Heart left ventricle (tissue), 16 donors: Measurements from ENCODE around the gene MAD2L2. TPM values are rescaled to one million over a fixed set of nuclear protein-coding genes. Genes with fewer than 3 reads are reported as not detected.
A peak's percentile ranks its signal among the peaks of the same experiment; 100 is the strongest.

Experiments used
- ATAC-seq, 4 donors: fragments of 200-7000 bp; cut with Tn5 transposase; one replicate each; pipeline ENCODE4 v1.9.1; 2020 to 2022; ENCODE audit warnings: moderate library complexity in 4 of 4, mild to moderate bottlenecking in 3 of 4, moderate number of reproducible peaks in 1 of 4
- DNase-seq, 5 donors: peaks; one replicate each; pipeline ENCODE4 v3.0.0-alpha.2; 2020
- H3K27ac ChIP-seq, 12 donors: fragments of 200-600 bp; sonication (generic) in 4 of 12; one replicate each; pipeline versions ENCODE4 v1.5.0 to v1.8.0; 2016 to 2022; ENCODE audit warnings: mild to moderate bottlenecking in 2 of 12
- H3K27me3 ChIP-seq, 9 donors: fragments of 200-600 bp; sonication (generic) in 2 of 9; one replicate each; pipeline versions ENCODE4 v1.5.1 to v1.8.0; 2016 to 2022; ENCODE audit warnings: mild to moderate bottlenecking in 3 of 9
- H3K36me3 ChIP-seq, 9 donors: fragments of 200-600 bp; sonication (generic) in 2 of 9; one replicate each; pipeline versions ENCODE4 v1.5.0 to v1.8.0; 2018 to 2022; ENCODE audit warnings: mild to moderate bottlenecking in 2 of 9
- H3K4me1 ChIP-seq, 12 donors: fragments of 200-600 bp; sonication (generic) in 4 of 12; one replicate each; pipeline versions ENCODE4 v1.5.0 to v1.8.0; 2016 to 2022; ENCODE audit warnings: mild to moderate bottlenecking in 3 of 12
- H3K4me3 ChIP-seq, 12 donors: fragments of 200-600 bp; sonication (generic) in 4 of 12; one replicate each; pipeline versions ENCODE4 v1.5.0 to v1.8.0; 2017 to 2022; ENCODE audit warnings: mild to moderate bottlenecking in 9 of 12, moderate library complexity in 4 of 12
- H3K9me3 ChIP-seq, 12 donors: fragments of 200-600 bp; sonication (generic) in 4 of 12; one replicate each; pipeline versions ENCODE4 v1.5.0 to v1.8.0; 2016 to 2022; ENCODE audit warnings: mild to moderate bottlenecking in 1 of 12
- POLR2A ChIP-seq, 2 donors: fragments of 450-650 bp; IDR thresholded peaks; one replicate each; pipeline ENCODE4 v1.6.1; 2017; ENCODE audit warnings: antibody characterized with exemption in 2 of 2, mild to moderate bottlenecking in 2 of 2, moderate library complexity in 2 of 2
- WGBS, 4 donors: extraction: QIAGEN DNeasy Blood & Tissue Kit in 2 of 4; methylation state at CpG; one replicate each; pipeline versions ENCODE4 v1.1.5 to v1.1.7; 2013 to 2018; 5-methylcytosine and 5-hydroxymethylcytosine counted together
- intact Hi-C, 10 donors: fragments of 100-400 bp; cut with DNase I; formaldehyde crosslinking; loops; one replicate each; pipeline versions ENCODE4 v1.11.1 to v1.14.2; 2022
- polyA plus RNA-seq, 2 donors: library from polyadenylated mRNA; stranded (reverse); fragments of 200-250 nt; gene quantifications; one replicate each; pipeline ENCODE4 v1.2.3, GENCODE V29; 2013
- total RNA-seq, 9 donors: library from RNA; depleted of rRNA in 2 of 9; stranded (reverse); fragments of >200 nt in 2 of 9; fragmentation: NEBNext Ultra II Directional in 3 of 9; extraction: Animal tissue kit (Norgen Biotek cat#: 25700) in 3 of 9; gene quantifications; one replicate each; pipeline versions ENCODE4 v1.1.0 to v1.2.4, GENCODE V29; 2016 to 2023
- TF ChIP-seq, protein P1 (sequence below), 12 donors: fragments of 200-600 bp; sonication (generic) in 4 of 12; IDR thresholded peaks; one replicate each; pipeline versions ENCODE4 v1.5.0 to v1.8.0; 2018 to 2022; ENCODE audit warnings: antibody characterized with exemption in 12 of 12, mild to moderate bottlenecking in 5 of 12
- donor health status: ischemic (EF 13 %, LVEDD 7.1; RV severe dilation, severe dysfunction).
- donor health status: healthy with polysubstance abuse.
- donor health status: DM: no; HTN: yes; CAD: no.
- donor health status: DM: no; HTN: no; CAD: no.
- donor health status: ischemic (EF 25% LVEDD 6.9; RV normal size, moderate dysfunction).
- donor health status: ischemic (EF 25% LVEDD 5.7; RV mildly dilated, moderate dysfunction).
- donor health status: healthy.
- donor health status: DM: yes; HTN: yes; CAD: no.
- donor health status: ischemic (EF 35%, LVEDD 5.7; RV mildly dilated, moderate dysfunction).
- donor health status: nonischemic (EF 11% LVEDD 7.7; RV severe dilation, severe dysfunction).
- donor health status: DM: yes; HTN: yes; CAD: no.
- donor health status: PGD.
- donor health status: ischemic (EF 29% LVEDD 5.4; RV normal size, mild dysfunction).
- donor health status: nonischemic (EF 23%, LVEDD 6.1; RV moderate dilation, normal function).

The MAD2L2 gene
- total and polyA plus RNA-seq, 11 donors, result 15.9 to 54.2 (median 18.5) TPM

DNA sequence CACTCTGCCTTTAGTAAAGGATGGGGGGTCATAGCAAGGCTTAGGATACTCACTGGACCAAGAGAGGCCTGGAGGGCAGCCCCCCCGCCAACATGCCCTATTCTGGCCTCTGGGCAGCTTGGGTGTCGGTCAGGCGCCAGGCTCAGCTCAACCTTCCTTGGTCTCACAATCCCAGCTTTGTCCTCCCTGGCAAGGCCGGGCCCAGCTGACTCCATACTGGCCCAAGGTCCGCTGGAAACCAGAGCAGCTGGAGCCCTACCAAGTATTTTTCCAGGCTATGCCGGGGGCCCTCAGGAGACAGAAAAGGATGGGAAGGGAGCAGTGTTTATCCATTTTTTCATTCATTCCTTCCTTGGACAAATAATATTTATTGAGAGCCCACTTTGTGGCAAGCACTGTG, 32.9 kb downstream of the MAD2L2 start:
- H3K9me3 ChIP-seq, result no peaks in the 10 kb centered on the region
- intact Hi-C loops, result loop anchor here in 5 of 10 donors (5.0 kb wide), 4 partner anchors 74 to 611 kb away; no protein-coding TSS in a partner anchor
- ATAC-seq, result no peak
- H3K36me3 ChIP-seq, result no peaks in the 10 kb centered on the region
- H3K27me3 ChIP-seq, result peaks cover 0 to 44% (median 17%) of the 10 kb centered on the region in 9 donors
- no peak overlapping the region for H3K4me3 ChIP-seq
- peaks cover 0 to 31% (median 16%) of the 10 kb centered on the region in 12 donors for H3K4me1 ChIP-seq
- no peak overlapping the region for H3K27ac ChIP-seq
- no peak for TF ChIP-seq POLR2A (IDR thresholded peaks at IDR 0.05)
- TF ChIP-seq, protein P1, sequence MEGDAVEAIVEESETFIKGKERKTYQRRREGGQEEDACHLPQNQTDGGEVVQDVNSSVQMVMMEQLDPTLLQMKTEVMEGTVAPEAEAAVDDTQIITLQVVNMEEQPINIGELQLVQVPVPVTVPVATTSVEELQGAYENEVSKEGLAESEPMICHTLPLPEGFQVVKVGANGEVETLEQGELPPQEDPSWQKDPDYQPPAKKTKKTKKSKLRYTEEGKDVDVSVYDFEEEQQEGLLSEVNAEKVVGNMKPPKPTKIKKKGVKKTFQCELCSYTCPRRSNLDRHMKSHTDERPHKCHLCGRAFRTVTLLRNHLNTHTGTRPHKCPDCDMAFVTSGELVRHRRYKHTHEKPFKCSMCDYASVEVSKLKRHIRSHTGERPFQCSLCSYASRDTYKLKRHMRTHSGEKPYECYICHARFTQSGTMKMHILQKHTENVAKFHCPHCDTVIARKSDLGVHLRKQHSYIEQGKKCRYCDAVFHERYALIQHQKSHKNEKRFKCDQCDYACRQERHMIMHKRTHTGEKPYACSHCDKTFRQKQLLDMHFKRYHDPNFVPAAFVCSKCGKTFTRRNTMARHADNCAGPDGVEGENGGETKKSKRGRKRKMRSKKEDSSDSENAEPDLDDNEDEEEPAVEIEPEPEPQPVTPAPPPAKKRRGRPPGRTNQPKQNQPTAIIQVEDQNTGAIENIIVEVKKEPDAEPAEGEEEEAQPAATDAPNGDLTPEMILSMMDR (IDR thresholded peaks at IDR 0.05), result no peak
- DNase-seq, result peak in 1 of 5 donors; percentile 60
- WGBS, 4 donors, result 42 to 68% (median 56%) methylated on average over 6 of the region's 6 CpGs

DNA sequence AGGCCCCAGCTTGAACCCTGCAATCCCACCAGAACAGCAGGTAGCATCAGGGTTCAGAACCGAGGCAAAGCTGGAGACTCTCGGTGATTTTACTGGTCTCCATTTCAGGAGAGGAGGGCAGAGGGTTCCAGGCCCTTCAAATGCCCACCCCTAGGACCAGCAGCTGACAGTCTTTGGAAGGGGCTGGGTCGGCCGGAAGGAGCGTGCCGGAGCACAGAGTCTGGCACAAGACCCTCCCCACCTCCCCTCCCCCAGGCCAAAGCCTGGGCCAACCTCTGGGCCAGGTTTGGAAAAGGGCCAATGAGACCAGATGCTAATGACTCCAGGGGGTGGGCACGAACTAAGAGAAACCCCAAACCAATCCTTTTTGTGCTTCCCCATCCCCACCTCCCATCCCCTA, 33.6 kb downstream of the MAD2L2 start:
- ATAC-seq, result no peak
- no peak for TF ChIP-seq POLR2A (IDR thresholded peaks at IDR 0.05)
- TF ChIP-seq, protein P1 (IDR thresholded peaks at IDR 0.05), result no peak
- H3K4me1 ChIP-seq, result peaks cover 0 to 31% (median 16%) of the 10 kb centered on the region in 12 donors
- H3K36me3 ChIP-seq, result no peaks in the 10 kb centered on the region
- H3K27me3 ChIP-seq, result peaks cover 0 to 49% (median 17%) of the 10 kb centered on the region in 9 donors
- intact Hi-C loops, result loop anchor here in 5 of 10 donors (5.0 kb wide), 4 partner anchors 75 to 610 kb away; no protein-coding TSS in a partner anchor
- H3K27ac ChIP-seq, result no peak overlapping the region
- 79 to 92% (median 88%) methylated on average over 5 to 7 of the region's 7 CpGs for whole genome bisulfite sequencing, 4 donors
- DNase-seq, result no peak
- H3K9me3 ChIP-seq, result no peaks in the 10 kb centered on the region
- no peak overlapping the region for H3K4me3 ChIP-seq

DNA sequence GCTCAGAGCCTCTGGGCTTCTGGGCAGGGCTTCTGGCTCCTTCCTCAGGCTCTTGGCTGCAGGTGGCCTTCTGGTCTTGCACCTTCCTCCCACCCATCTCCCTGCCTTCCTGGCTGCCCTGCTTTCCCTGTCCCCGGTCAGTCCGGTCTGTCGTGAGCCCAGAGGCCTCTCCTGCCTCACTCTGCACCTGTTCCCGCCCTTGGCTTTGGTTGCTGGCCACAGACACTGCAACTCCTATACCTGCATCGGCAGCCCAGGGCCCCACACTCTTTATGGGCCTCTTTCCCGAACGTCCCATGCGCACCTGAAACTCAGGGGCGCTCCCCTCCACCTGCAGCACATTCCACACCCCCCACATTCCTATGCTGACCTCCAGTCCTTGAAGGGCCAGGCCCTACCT, 34.6 kb downstream of the MAD2L2 start:
- no peaks in the 10 kb centered on the region for H3K9me3 ChIP-seq
- no peak overlapping the region for H3K4me3 ChIP-seq
- DNase-seq, result no peak
- intact Hi-C loops, result loop anchor here in 5 of 10 donors (5.0 kb wide), 4 partner anchors 76 to 609 kb away; no protein-coding TSS in a partner anchor
- WGBS, 4 donors, result 83 to 87% (median 87%) methylated on average over 9 of the region's 9 CpGs
- peaks cover 0 to 31% (median 16%) of the 10 kb centered on the region in 12 donors for H3K4me1 ChIP-seq
- H3K27me3 ChIP-seq, result peaks cover 0 to 49% (median 17%) of the 10 kb centered on the region in 9 donors
- no peak for ATAC-seq
- no peak overlapping the region for H3K27ac ChIP-seq
- no peak for TF ChIP-seq POLR2A (IDR thresholded peaks at IDR 0.05)
- TF ChIP-seq, protein P1 (IDR thresholded peaks at IDR 0.05), result no peak
- H3K36me3 ChIP-seq, result no peaks in the 10 kb centered on the region

DNA sequence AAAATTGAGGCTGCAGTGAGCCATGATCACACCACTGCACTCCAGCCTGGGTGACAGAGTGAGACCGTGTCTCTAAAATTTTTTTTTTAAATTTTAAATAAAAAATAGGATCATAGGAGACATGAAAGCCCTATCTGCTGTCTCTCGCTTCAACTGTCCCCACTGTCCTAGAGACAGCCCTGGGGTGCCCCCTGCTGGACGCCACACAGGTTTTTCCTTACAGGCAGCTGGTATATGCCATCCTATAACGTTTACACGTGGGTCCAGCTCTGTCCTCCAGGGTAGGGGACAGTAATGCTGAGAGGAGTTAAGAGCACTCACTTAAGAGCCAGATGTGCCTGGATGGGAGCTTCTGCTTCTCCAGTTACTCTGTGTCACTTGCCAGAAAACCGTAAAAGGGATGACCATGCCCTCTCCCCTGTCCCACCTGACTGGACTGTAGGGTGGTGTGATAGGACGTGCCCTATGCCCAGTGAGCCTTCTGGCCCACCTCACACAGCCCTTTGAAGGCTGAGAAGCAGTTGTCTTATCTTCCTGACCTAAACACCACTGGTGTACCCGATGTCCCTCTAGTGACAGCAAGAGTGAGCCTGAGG, 35.2 kb downstream of the MAD2L2 start:
- intact Hi-C loops, result loop anchor here in 6 of 10 donors (2.0 to 5.0 kb wide), 6 partner anchors 77 to 608 kb away; no protein-coding TSS in a partner anchor
- Histone ChIP-seq H3K4me3 (no peak overlapping the region), H3K4me1 (peaks cover 0 to 33% (median 15%) of the 10 kb centered on the region in 12 donors), H3K27me3 (peaks cover 0 to 48% (median 17%) of the 10 kb centered on the region in 9 donors), H3K36me3 (no peaks in the 10 kb centered on the region), H3K27ac (no peak overlapping the region), H3K9me3 (no peaks in the 10 kb centered on the region)
- DNase-seq (peak; percentile 73 to 90 (median 76)), ATAC-seq (peak in 3 of 4 donors; percentile 46 to 58 (median 57))
- TF ChIP-seq, protein P1 (IDR thresholded peaks at IDR 0.05), result peak; percentile 61 to 84 (median 78)
- TF ChIP-seq POLR2A (IDR thresholded peaks at IDR 0.05), result no peak
- WGBS, 4 donors, result 26 to 31% (median 27%) methylated on average over 8 of the region's 8 CpGs
